ENCODE results near the gene RASGRF1.

RASGRF1 gene

DNA sequence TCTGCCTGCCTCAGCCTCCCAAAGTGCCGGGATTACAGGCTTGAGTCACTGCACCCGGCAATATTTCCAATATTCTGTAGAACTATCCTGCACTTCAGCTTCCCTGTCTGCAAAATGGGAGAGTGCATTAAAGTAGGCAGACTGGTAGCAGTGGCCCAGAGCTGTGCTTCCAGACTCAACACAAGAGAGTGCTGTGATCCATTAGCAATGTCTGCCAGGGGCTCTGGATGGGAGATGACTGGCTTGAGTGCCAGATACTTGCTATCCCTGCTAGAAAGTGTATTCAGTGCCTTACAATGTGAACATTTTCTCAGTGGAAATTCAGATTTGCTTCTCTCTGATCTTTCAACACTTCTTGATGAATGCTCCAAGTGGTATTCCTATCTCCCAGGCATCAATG, 80.3 kb downstream of the RASGRF1 start:
- TF ChIP-seq, protein P1, sequence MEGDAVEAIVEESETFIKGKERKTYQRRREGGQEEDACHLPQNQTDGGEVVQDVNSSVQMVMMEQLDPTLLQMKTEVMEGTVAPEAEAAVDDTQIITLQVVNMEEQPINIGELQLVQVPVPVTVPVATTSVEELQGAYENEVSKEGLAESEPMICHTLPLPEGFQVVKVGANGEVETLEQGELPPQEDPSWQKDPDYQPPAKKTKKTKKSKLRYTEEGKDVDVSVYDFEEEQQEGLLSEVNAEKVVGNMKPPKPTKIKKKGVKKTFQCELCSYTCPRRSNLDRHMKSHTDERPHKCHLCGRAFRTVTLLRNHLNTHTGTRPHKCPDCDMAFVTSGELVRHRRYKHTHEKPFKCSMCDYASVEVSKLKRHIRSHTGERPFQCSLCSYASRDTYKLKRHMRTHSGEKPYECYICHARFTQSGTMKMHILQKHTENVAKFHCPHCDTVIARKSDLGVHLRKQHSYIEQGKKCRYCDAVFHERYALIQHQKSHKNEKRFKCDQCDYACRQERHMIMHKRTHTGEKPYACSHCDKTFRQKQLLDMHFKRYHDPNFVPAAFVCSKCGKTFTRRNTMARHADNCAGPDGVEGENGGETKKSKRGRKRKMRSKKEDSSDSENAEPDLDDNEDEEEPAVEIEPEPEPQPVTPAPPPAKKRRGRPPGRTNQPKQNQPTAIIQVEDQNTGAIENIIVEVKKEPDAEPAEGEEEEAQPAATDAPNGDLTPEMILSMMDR (conservative IDR thresholded peaks at IDR 0.05; ENCODE audit: low read depth), result no peak
- CTCF ChIA-PET, result interaction anchor here (0.9 kb wide), 1 partner anchor 96 kb away, joined by 6 read pairs; no protein-coding TSS in a partner anchor
- POLR2A ChIA-PET (ENCODE audit: low non-redundant PET), result no interaction called here
- no peak for DNase-seq (ENCODE audit: low spot score)
- no peak overlapping the region for H3K27ac ChIP-seq

DNA sequence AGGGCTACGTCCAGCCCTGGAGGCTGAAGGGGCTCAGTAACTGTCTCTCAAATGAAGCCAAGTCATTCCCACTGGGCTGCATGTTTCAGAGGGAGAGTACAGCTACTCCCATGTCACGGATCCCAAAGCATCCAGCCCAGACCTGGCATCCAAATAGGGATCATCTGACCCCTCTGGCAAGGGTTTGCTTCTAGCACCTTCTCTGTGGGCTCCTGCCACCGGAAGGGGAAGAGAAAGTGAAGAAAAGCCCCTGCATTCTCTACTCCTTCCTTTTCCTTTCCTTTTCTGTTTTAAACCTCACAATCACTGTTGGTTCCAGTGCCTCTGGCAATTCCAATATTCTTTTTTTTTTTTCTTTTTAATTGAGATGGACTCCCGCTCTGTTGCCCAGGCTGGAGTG, 81.2 kb downstream of the RASGRF1 start:
- ChIA-PET POLR2A (ENCODE audit: low non-redundant PET) (no interaction called here), CTCF (no interaction called here)
- no peak for DNase-seq (ENCODE audit: low spot score)
- no peak overlapping the region for H3K27ac ChIP-seq
- TF ChIP-seq, protein P1 (conservative IDR thresholded peaks at IDR 0.05; ENCODE audit: low read depth), result no peak

DNA sequence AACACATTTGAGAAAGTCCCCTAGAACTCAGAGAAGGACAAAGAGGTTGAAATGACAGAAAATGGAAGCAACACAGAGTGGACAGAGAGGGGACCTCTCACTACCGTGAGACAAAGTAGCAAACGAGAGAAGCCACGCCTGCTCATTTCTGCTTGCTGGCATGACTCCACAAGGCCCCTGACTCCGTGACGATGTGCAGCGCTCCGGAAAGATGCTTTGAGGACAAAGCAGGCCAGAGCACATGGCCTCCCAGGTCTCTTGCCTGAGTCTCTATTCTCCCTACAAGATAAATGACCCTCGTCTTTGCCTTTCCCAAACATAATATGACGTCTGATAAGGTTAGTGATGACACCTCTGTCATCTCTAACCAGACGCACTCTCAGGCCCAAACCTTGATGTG, 81.9 kb downstream of the RASGRF1 start:
- CTCF ChIA-PET, result no interaction called here
- no peak for DNase-seq (ENCODE audit: low spot score)

DNA sequence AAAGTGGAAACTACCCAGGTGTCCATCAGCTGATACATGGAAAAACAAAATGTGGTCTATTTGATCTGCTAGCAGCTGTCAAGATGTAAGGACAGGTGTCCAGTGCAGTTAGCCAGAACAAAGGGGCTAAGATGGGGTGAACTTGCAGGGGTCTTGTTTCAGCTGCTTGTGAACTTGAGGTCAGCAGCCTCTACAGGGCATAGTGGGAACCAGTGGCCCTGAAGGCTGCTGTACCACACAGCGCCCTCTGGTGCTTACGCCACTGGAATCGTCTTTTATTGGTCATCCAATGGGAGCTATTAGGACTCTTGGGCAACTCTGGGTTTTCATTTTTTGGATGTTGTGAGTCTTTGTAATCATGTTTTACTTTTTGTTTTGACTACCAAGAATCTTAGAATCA, 83.5 kb downstream of the RASGRF1 start:
- CTCF ChIA-PET, result interaction anchor here (1.0 to 1.1 kb wide), 2 partner anchors 9 to 11 kb away, joined by 3 to 5 read pairs; no protein-coding TSS in a partner anchor
- POLR2A ChIA-PET (ENCODE audit: low non-redundant PET), result no interaction called here

More for the DNA sequence above, 81.9 kb downstream of the RASGRF1 start:
- POLR2A ChIA-PET (ENCODE audit: low non-redundant PET), result no interaction called here
- TF ChIP-seq, protein P1 (conservative IDR thresholded peaks at IDR 0.05; ENCODE audit: low read depth), result no peak
- H3K27ac ChIP-seq, result no peak overlapping the region

DNA sequence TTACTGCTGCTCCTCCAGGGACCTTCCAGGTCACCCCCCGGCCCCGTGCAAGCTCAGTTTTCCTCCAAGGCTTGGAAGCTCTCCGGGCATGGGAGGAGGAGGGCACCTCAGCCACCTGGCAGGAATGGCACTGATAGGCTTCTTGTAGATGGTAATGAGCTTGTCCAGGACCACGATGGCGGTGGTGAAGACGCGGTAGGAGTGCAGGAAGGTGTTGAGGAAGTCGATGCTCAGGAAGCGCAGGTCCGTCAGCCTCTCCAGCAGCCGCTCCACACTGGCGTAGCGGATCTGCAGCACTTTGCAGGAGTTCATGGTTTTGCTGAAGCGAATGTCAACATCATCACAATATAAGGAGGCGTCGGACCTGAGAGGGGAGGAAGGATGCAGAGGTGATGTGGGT, 84.5 kb downstream of the RASGRF1 start:
- no peak for DNase-seq (ENCODE audit: low spot score)
- no peak overlapping the region for H3K27ac ChIP-seq
- POLR2A ChIA-PET (ENCODE audit: low non-redundant PET), result no interaction called here
- CTCF ChIA-PET, result interaction anchor here (0.5 kb wide), 1 partner anchor 963 kb away, joined by 3 read pairs; no protein-coding TSS in a partner anchor
- TF ChIP-seq, protein P1 (conservative IDR thresholded peaks at IDR 0.05; ENCODE audit: low read depth), result no peak

More for the DNA sequence above, 83.5 kb downstream of the RASGRF1 start:
- TF ChIP-seq, protein P1 (conservative IDR thresholded peaks at IDR 0.05; ENCODE audit: low read depth), result no peak; the same call in 1 of the 2 replicates
- no peak overlapping the region for H3K27ac ChIP-seq
- no peak for DNase-seq (ENCODE audit: low spot score)

DNA sequence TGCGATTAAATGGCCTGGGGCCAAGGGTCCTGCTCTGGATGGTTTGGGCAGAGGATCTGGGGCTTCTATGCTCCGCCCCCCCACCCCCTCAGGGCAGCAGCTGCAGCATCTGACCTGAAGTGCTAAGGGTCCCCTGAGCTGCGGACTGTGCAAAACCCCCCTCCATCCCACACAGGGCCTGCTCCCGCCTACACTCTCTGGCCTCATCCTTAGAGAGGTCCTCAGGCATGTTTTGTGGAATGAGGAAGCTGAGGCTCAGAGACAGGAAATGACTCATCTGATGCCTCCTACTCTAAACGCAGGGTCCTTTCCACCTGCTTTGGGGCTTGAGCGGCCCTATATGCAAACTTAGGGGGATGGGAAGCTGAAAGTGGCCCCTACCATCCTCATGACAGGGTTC, 86.2 kb downstream of the RASGRF1 start:
- TF ChIP-seq, protein P1 (conservative IDR thresholded peaks at IDR 0.05; ENCODE audit: low read depth), result no peak
- CTCF ChIA-PET, result interaction anchor here (1.4 kb wide), 1 partner anchor 24 kb away, joined by 5 read pairs; no protein-coding TSS in a partner anchor
- POLR2A ChIA-PET (ENCODE audit: low non-redundant PET), result no interaction called here
- DNase-seq (ENCODE audit: low spot score), result peak; percentile 75
- H3K27ac ChIP-seq, result peak overlapping the region; percentile 57
